Breast epithelium (tissue), 3 donors: ENCODE data around the gene NPHP4.

ENCODE experiments used
- POLR2A ChIP-seq: fragments of 450-650 bp; IDR thresholded peaks from one replicate; pipeline ENCODE4 v1.6.1; 2016; ENCODE audit warnings: antibody characterized with exemption, mild to moderate bottlenecking, moderate library complexity
- POLR2AphosphoS5 ChIP-seq, 3 donors: sonication (generic); formaldehyde crosslinking; IDR thresholded peaks; one replicate each; pipeline ENCODE4 v1.6.1; 2017; ENCODE audit warnings: antibody characterized with exemption in 3 of 3
- TF ChIP-seq, protein P1 (sequence below), 3 donors: fragments of 450-650 bp; IDR thresholded peaks; one replicate each; pipeline ENCODE4 v1.5.1; 2016 to 2017; ENCODE audit warnings: antibody characterized with exemption in 3 of 3, mild to moderate bottlenecking in 3 of 3, moderate library complexity in 3 of 3

DNA sequence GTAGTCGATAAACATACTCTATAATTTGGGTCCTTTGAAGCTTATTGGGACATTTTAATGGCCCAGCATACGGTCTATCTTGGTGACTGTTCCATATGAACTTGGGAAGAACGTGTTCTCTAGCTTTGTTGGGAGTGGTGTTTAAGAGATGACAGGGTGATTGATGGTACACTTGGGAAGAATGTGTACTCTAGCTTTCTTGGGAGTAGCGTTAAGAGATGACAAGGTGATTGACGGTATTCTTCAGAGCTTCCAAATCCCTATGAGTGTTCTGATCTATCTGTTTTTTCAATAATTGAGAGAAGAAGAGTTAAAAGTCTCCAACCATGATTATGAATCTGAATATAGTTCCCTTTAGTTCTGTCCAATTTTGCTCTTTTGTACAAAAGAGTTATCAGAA is 9.4 kb downstream of the NPHP4 start:
- TF ChIP-seq, protein P1, sequence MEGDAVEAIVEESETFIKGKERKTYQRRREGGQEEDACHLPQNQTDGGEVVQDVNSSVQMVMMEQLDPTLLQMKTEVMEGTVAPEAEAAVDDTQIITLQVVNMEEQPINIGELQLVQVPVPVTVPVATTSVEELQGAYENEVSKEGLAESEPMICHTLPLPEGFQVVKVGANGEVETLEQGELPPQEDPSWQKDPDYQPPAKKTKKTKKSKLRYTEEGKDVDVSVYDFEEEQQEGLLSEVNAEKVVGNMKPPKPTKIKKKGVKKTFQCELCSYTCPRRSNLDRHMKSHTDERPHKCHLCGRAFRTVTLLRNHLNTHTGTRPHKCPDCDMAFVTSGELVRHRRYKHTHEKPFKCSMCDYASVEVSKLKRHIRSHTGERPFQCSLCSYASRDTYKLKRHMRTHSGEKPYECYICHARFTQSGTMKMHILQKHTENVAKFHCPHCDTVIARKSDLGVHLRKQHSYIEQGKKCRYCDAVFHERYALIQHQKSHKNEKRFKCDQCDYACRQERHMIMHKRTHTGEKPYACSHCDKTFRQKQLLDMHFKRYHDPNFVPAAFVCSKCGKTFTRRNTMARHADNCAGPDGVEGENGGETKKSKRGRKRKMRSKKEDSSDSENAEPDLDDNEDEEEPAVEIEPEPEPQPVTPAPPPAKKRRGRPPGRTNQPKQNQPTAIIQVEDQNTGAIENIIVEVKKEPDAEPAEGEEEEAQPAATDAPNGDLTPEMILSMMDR (IDR thresholded peaks at IDR 0.05) = no peak
- TF ChIP-seq POLR2A = no peak
- no peak for TF ChIP-seq POLR2AphosphoS5 (IDR thresholded peaks at IDR 0.05)
